HS-27A (cell line): ENCODE results near the gene CTDSPL.

Experiments
- DNase-seq: peaks from one replicate; pipeline ENCODE4 v3.0.0-alpha.2; 2012; ENCODE audit warnings: low read depth, missing footprints

CTDSPL gene

GRCh38 chr3:38002940-38003339 lies 141.3 kb downstream of the CTDSPL start:
- DNase-seq: no peak

GRCh38 chr3:38003371-38003816 lies 141.7 kb downstream of the CTDSPL start:
- no peak for DNase-seq

- DNase-seq: no peak
Observed at GRCh38 chr3:38003817-38004414, 142.2 kb downstream of the CTDSPL start.

GRCh38 chr3:38004415-38005075 lies 142.9 kb downstream of the CTDSPL start:
- DNase-seq: no peak

- no peak for DNase-seq
Observed at GRCh38 chr3:38005076-38006020, 143.7 kb downstream of the CTDSPL start.

- DNase-seq: no peak
Observed at GRCh38 chr3:38006031-38006430, 144.4 kb downstream of the CTDSPL start.

- DNase-seq: no peak
Observed at GRCh38 chr3:38006445-38006995, 144.8 kb downstream of the CTDSPL start.

GRCh38 chr3:38007754-38008090 lies 146.0 kb downstream of the CTDSPL start:
- DNase-seq: no peak

GRCh38 chr3:38008191-38008701 lies 146.6 kb downstream of the CTDSPL start:
- DNase-seq: no peak

GRCh38 chr3:38008971-38009580 lies 147.4 kb downstream of the CTDSPL start:
- no peak for DNase-seq

- no peak for DNase-seq
Observed at GRCh38 chr3:38009807-38010591, 148.3 kb downstream of the CTDSPL start.

- DNase-seq: no peak
Observed at GRCh38 chr3:38011111-38011510, 149.4 kb downstream of the CTDSPL start.

GRCh38 chr3:38015485-38015884 lies 153.8 kb downstream of the CTDSPL start:
- no peak for DNase-seq

GRCh38 chr3:38015984-38016383 lies 154.3 kb downstream of the CTDSPL start:
- no peak for DNase-seq

GRCh38 chr3:38016410-38016809 lies 154.7 kb downstream of the CTDSPL start:
- DNase-seq: no peak

GRCh38 chr3:38016847-38017444 lies 155.3 kb downstream of the CTDSPL start:
- DNase-seq: no peak

GRCh38 chr3:38017445-38018295 lies 156.0 kb downstream of the CTDSPL start:
- no peak for DNase-seq

- no peak for DNase-seq
Observed at GRCh38 chr3:38018296-38019266, 156.9 kb downstream of the CTDSPL start.
